ENCODE measurements around the gene IFI16.

GRCh38 chr1:159005676-159006075 lies 4.0 kb upstream of the IFI16 start:
- TF ChIP-seq CTCF (IDR thresholded peaks at IDR 0.05; ENCODE audit: extremely low read depth in 1 of 2, insufficient read depth in 1 of 2, low read depth in 1 of 2, low read length in 2 of 2) (no peak), POLR2A (IDR thresholded peaks at IDR 0.05; ENCODE audit: low read depth, low read length) (no peak), MAX (IDR thresholded peaks at IDR 0.05; ENCODE audit: insufficient read depth, insufficient read length) (no peak)

Data from endothelial cell of umbilical vein (primary cell).